Keratinocyte (primary cell): ENCODE results near the gene JMJD1C.

Experiments
- CTCF ChIP-seq, 3 experiments: IDR thresholded peaks in 1 of 3; conservative IDR thresholded peaks in 1 of 3; optimal IDR thresholded peaks in 1 of 3; 2 replicates in 2 of 3; 3 replicates in 1 of 3; pipeline versions ENCODE3 to v1.5.1; 2011; ENCODE audit warnings: low read length in 3 of 3, mild to moderate bottlenecking in 3 of 3, moderate library complexity in 2 of 3, control low read depth in 1 of 3, inconsistent platforms in 1 of 3; ENCODE audit not compliant: insufficient read depth in 2 of 3; ENCODE audit errors: extremely low read depth in 1 of 3
- EZH2 ChIP-seq: IDR thresholded peaks from one replicate; pipeline ENCODE4 v1.6.1; 2012; ENCODE audit warnings: inconsistent platforms, mild to moderate bottlenecking, low read length, moderate library complexity

GRCh38 chr10:63268149-63268797 is 197.5 kb downstream of the JMJD1C start:
- no peak for TF ChIP-seq CTCF (optimal IDR thresholded peaks at IDR 0.05 in 1 of 3, IDR thresholded peaks at IDR 0.05 in 1 of 3, conservative IDR thresholded peaks at IDR 0.05 in 1 of 3; ENCODE audit: extremely low read depth in 1 of 3, insufficient read depth in 2 of 3, low read length in 3 of 3)
- TF ChIP-seq EZH2 = no peak
